ENCODE results near the gene L3MBTL2. TPM values are rescaled to one million over a fixed set of nuclear protein-coding genes. Genes with fewer than 3 reads are reported as not detected.

Gene L3MBTL2
- total RNA-seq, 1 donor from 2014 or later: 16.1 TPM

DNA sequence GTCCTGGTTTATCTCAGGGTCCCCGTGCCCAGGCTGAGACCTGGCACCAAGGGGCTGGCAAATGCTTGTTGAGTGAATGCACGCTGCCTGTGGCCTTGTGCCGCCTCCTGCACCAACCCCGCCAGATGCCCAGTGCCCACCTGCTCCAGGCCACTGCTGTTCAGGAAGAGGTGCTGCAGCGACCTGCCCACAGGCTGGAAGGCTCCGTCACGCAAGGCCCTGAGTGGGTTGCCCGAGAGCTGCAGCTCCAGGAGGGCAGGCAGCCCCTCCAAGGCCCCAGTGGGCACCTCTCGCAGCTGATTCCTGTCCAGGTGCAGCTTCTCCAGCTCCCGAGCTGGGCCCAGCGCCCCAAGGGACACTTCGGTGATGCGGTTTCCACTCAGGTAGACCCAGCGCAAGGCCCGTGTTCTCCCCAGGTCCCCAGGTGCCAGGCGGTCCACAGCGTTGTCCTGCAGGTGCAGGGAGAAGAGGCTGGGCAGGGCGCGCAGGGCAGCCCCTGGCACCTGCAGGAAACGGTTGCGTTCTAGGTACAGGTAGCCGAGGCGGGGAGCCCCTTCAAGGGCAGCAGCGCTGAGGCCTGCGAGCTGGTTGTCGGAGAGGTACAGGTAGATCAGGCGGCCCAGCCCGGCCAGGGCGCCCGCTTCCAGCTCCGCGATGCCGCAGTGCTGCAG, 32.1 kb downstream of the L3MBTL2 start:
- DNase-seq (ENCODE audit: low read depth): no peak
- H3K4me3 ChIP-seq (ENCODE audit: low read depth, low read length): peak overlapping the region; percentile 29
- TF ChIP-seq, protein P1, sequence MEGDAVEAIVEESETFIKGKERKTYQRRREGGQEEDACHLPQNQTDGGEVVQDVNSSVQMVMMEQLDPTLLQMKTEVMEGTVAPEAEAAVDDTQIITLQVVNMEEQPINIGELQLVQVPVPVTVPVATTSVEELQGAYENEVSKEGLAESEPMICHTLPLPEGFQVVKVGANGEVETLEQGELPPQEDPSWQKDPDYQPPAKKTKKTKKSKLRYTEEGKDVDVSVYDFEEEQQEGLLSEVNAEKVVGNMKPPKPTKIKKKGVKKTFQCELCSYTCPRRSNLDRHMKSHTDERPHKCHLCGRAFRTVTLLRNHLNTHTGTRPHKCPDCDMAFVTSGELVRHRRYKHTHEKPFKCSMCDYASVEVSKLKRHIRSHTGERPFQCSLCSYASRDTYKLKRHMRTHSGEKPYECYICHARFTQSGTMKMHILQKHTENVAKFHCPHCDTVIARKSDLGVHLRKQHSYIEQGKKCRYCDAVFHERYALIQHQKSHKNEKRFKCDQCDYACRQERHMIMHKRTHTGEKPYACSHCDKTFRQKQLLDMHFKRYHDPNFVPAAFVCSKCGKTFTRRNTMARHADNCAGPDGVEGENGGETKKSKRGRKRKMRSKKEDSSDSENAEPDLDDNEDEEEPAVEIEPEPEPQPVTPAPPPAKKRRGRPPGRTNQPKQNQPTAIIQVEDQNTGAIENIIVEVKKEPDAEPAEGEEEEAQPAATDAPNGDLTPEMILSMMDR (conservative IDR thresholded peaks at IDR 0.05; ENCODE audit: low read depth, low read length): no peak

DNA sequence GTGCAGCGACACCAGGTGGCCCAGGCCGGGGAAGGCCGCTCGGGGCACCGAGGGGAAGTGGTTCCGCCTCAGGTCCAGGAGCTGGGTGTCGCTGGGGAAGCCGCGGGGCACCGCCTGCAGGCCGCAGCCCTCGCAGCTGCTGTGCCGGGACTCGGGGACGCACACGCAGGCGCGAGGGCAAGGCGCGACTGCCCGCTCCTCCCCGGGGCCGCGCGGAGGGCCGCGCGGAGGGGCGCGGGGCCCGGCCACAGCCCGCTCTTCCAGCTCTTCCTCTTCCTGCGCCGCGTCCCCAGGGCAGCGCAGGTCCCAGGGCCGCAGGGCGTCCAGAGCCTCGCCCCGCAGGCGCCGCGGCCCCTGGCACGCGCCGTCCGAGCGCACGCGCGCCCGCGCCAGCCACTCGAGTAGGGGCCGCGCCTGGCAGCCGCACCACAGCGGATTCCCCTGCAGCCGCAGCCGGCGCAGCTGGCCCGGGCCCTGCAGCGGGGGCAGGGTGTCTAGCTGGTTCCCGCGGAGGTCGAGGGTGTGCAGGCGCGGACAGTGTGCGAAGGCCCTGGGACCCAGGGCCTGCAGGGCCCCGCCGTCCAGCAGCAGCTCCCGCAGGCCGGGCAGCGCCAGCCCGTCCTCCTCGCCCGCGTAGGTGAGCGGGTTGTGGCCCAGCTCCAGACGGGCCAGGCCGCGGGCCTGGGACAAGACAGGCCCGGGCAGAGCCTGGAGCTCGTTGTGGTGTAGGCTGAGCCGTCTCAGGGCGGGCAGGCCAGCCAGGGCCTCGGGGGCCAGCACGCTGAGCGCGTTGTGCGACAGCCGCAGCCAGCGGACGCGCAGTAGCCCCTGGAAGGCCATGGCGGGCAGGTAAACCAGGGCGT, 32.8 kb downstream of the L3MBTL2 start:
- no peak for DNase-seq (ENCODE audit: low read depth)
- peak overlapping the region; percentile 29 for H3K4me3 ChIP-seq (ENCODE audit: low read depth, low read length)
- TF ChIP-seq, protein P1 (conservative IDR thresholded peaks at IDR 0.05; ENCODE audit: low read depth, low read length): peak; percentile 61

DNA sequence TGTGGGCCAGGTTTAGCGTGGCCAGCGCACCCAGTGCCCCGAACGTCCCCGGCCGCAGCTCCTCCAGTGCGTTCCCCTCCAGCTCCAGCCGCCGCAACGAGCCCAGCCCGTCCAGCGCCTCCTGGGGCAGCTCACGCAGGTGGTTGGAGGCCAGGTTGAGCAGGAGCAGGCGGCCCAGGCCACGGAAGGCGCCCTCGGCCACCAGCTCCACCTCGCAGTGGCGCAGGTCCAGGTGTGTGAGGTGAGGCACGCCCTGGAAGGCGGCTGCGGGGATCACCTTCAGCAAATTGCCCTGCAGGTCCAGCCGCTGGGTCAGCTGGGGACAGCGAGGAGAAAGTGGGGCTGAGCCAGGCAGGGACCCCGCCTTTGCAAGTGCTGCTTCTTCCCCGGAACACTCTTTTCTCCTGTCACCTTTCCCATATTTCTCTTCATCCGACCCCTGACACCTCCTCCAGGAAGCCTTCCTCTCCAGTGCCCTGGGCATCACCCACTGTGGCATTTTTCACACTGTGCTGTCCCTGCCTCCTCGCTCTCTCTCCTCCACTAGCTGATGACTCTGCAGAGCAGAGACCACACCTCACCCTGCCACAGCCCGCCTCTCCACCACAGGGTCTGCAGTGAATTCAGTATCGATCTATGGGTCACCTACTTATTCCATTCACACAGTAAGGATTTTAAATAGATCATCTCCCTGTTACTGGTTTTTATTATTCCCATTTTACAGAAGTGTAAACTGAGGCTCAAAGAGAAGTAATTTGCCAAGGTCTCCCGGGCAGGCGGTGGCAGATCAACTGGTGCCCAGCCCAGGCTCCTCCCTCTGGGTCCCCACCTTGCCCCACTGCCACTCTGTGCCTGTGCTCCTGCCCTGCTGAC, 33.7 kb downstream of the L3MBTL2 start:
- TF ChIP-seq, protein P1 (conservative IDR thresholded peaks at IDR 0.05; ENCODE audit: low read depth, low read length): no peak
- no peak for DNase-seq (ENCODE audit: low read depth)
- no peak overlapping the region for H3K4me3 ChIP-seq (ENCODE audit: low read depth, low read length)

DNA sequence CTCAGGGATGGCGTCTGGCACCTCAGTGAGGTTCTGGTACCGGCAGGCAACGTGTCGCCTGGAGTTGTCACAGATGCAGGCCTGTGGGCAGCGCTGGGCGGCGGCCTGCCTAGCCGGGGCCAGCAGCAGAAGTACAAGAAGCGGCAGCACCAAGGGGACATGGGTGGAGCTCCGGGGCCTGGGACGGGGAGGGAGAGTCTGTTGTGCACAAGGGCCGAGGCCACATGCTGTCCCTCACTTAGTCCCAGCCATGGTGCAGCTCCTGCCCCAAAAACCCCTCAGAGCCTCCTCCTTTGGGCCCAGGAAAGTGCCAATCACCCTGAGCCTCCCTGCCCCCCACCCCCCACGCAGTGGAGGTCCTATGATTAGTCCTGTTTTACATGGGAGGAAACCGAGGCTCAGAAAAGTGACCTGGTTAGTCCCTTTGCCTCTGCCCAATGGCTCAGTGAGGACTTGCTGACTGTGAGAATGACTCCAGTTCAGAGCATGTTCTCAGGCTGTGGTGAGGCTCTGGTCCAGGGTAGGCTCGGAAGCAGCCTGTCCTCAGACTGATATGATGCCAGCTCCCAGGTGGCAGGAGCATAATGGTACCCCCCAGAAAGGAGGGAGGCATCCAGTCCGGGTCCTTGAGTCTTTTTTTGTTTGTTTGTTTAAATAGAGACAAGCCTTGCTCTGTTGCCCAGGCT, 34.5 kb downstream of the L3MBTL2 start:
- TF ChIP-seq, protein P1 (conservative IDR thresholded peaks at IDR 0.05; ENCODE audit: low read depth, low read length): no peak
- no peak overlapping the region for H3K4me3 ChIP-seq (ENCODE audit: low read depth, low read length)
- no peak for DNase-seq (ENCODE audit: low read depth)

DNA sequence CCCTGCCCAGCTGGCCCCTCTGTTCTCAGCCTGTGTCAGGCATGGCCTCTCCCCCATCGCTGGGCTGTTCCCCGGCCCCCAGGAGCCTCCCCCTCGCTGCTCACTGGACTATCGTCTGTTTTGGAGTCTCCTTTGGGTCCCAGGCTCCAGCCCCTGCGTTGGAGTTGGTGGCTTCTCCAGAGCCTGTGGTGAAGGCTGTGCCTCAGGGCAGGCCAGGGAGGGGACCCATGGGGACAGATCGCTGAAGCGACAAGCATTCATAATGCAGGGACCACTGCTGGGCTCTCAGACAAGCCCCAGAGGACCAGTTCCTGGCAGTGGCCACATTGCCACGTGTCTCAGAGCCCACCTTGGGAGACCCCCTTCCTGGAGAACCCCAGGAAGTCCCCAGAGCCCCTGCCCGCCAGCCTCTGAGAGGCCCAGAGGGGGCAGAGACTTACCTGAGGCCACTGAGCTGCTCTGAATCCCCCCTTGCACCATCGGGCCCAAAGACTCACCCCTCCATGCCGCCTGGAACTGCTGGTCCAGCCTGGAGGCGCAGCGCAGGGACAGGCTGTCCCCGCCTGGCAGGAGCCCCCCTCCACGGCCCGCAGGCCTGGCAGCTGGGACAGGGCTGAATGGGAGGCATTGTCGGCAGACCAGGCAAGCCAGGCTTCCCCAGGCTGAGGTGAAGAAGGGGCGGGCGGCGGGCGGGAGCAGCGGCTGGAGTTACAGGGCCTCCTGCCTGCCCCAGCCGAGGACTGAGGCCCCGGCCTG, 35.4 kb downstream of the L3MBTL2 start, which contains the start of gene CHADL:
Gene CHADL, minus strand, starts transcription at position 555 of the 756 bp plus-strand sequence. Its CDS starts 50 bp downstream, at position 505.
- TF ChIP-seq, protein P1 (conservative IDR thresholded peaks at IDR 0.05; ENCODE audit: low read depth, low read length): no peak
- no peak for DNase-seq (ENCODE audit: low read depth)
- H3K4me3 ChIP-seq (ENCODE audit: low read depth, low read length): no peak within 1 kb of the TSS

Measured in epithelial cell of proximal tubule (primary cell).